ENCODE measurements around the gene CRB3.

CRB3 gene

DNA sequence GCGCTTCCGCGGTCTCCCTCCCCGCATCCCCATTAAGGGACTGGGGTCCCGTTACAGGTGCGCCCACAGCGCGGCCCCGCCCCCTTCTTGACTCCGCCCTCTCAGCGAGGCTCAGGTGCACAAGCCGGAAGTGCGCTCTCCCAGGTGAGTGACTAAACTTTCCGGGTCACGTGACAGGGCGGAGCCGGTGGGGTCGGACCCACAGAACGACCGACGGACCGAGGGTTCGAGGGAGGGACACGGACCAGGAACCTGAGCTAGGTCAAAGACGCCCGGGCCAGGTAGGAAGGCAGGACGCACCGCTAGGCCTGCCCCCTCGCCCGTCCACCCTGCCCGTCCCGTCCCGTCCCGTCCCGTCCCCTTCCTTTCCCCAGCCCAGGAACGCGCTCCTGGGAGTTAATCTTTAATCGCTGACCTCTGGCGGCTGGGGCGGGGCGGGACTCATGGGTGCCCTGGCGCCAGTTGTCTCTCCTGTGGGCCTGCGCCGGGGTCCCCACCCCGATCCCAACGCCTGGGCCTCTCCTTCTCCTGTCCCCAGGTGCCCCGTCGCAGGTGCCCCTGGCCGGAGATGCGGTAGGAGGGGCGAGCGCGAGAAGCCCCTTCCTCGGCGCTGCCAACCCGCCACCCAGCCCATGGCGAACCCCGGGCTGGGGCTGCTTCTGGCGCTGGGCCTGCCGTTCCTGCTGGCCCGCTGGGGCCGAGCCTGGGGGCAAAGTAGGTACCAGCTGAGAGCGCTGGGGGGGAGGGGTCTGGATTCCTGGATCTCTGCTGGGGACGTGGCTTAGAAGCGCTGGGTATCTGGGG lies at the start of gene CRB3:
CRB3 (plus strand) TSS at position 202 of the 804 bp plus-strand sequence; CDS start at position 633, 431 bp downstream.
- DNase-seq (ENCODE audit: low read depth, low spot score), result no peak
- Histone ChIP-seq H3K9me3 (ENCODE audit: insufficient read depth, low read length) (no peaks in the 10 kb centered on the region), H3K9ac (ENCODE audit: insufficient read length, low read depth) (peak within 1 kb of the TSS; percentile 66), H3K36me3 (ENCODE audit: insufficient read depth, insufficient read length, low read length) (no peaks in the 10 kb centered on the region), H3K4me3 (ENCODE audit: insufficient read length, low read depth) (peak within 1 kb of the TSS; percentile 70), H3K27me3 (ENCODE audit: insufficient read depth, insufficient read length) (peaks cover 42% of the 10 kb centered on the region), H3K4me1 (ENCODE audit: insufficient read depth, insufficient read length) (peaks cover 9% of the 10 kb centered on the region)
- TF ChIP-seq YY1 (IDR thresholded peaks at IDR 0.05; ENCODE audit: insufficient read depth, insufficient read length) (no peak), SUZ12 (IDR thresholded peaks at IDR 0.05; ENCODE audit: extremely low read depth, insufficient read depth, insufficient read length) (no peak), ZNF274 (IDR thresholded peaks at IDR 0.05; ENCODE audit: low read depth, low read length) (no peak)

DNA sequence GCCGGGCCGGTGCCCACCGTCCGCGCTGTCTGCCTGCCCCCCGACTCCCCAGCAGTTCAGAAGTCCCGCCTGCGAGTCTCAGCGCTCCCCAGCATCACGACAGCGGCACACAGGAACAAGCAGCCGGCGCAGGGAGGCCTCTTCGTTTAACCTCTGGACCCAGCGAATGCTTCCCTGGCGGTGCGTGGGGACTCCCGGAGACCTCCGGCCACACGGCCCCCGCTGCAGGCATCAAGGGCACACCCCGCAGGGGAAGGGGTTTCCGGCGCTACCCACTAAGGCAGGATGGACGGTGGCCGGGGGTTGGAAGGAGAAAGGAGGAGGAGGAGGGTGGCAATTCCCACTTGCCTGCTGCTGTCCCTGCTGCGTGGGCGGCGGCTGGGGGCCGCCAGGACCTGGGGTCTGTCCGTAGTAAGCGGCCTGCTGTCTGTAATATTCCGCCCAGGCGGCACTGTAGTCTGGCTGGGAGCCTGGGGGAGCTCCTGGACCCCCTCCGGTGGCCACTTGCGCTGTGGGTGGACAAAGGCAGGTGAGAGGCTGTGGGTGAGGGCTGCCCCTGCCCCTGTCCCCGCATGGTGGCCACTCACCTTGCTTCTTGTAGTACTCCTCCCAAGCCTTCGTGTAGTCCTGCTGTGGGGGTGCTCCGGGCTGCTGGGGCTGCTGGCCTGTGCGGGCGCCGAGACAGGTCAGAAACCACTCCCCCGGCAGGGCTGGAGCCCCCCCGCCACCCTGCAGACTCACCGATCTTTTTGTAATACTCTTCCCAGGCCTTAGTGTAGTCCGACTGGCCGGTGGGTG lies 49.1 kb upstream of the CRB3 start:
- H3K4me1 ChIP-seq (ENCODE audit: insufficient read depth, insufficient read length), result peaks cover 24% of the 10 kb centered on the region
- DNase-seq (ENCODE audit: low read depth, low spot score), result no peak
- no peaks in the 10 kb centered on the region for H3K9me3 ChIP-seq (ENCODE audit: insufficient read depth, low read length)
- TF ChIP-seq YY1 (IDR thresholded peaks at IDR 0.05; ENCODE audit: insufficient read depth, insufficient read length), result no peak
- TF ChIP-seq SUZ12 (IDR thresholded peaks at IDR 0.05; ENCODE audit: extremely low read depth, insufficient read depth, insufficient read length), result no peak
- TF ChIP-seq ZNF274 (IDR thresholded peaks at IDR 0.05; ENCODE audit: low read depth, low read length), result no peak
- no peak overlapping the region for H3K4me3 ChIP-seq (ENCODE audit: insufficient read length, low read depth)
- H3K9ac ChIP-seq (ENCODE audit: insufficient read length, low read depth), result no peak overlapping the region
- H3K27me3 ChIP-seq (ENCODE audit: insufficient read depth, insufficient read length), result no peaks in the 10 kb centered on the region
- peaks cover 80% of the 10 kb centered on the region for H3K36me3 ChIP-seq (ENCODE audit: insufficient read depth, insufficient read length, low read length)

- Histone ChIP-seq H3K9ac (ENCODE audit: insufficient read length, low read depth) (no peak overlapping the region), H3K36me3 (ENCODE audit: insufficient read depth, insufficient read length, low read length) (peaks cover 87% of the 10 kb centered on the region), H3K4me1 (ENCODE audit: insufficient read depth, insufficient read length) (peaks cover 29% of the 10 kb centered on the region), H3K27me3 (ENCODE audit: insufficient read depth, insufficient read length) (no peaks in the 10 kb centered on the region), H3K4me3 (ENCODE audit: insufficient read length, low read depth) (no peak overlapping the region), H3K9me3 (ENCODE audit: insufficient read depth, low read length) (no peaks in the 10 kb centered on the region)
- no peak for DNase-seq (ENCODE audit: low read depth, low spot score)
- TF ChIP-seq SUZ12 (IDR thresholded peaks at IDR 0.05; ENCODE audit: extremely low read depth, insufficient read depth, insufficient read length) (no peak), YY1 (IDR thresholded peaks at IDR 0.05; ENCODE audit: insufficient read depth, insufficient read length) (no peak), ZNF274 (IDR thresholded peaks at IDR 0.05; ENCODE audit: low read depth, low read length) (no peak)
Measured at GRCh38 chr19:6415591-6416190, 48.4 kb upstream of the CRB3 start.

DNA sequence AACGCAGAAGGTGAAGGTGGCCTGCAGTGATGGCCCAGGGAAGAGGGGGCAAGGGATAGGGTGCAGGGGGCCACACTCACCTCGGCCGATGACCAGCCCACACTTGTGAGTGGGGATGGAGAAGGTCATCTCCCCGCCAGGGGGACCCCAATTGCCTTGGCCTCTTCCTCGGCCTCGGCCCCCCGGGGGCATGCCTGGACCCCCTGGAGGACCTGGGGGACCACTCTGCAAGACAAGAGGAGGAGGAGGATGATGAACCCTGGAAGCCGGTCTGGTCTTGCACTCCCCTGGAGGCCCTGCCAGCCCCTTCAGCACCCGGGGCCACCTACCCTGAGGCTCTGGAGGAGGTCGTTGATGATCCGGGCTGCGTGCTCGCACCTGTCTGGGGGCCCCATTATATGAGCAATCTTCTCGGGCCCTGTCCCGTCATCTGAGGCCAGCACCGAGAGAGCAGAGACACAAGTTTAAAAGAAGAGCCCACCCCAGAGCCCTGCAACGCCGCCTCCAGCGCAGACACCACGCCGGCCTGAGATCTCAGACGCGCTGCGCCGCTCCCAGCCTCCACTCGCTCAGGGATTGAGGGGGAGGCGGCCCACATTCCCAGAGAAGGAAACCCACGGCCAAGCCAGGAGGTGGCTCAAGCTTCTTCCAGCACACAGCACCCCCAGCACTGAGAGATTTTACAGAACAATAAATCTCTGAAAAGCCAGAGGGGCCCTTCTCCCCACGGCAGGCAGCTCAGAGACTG lies 47.2 kb upstream of the CRB3 start:
- Histone ChIP-seq H3K9me3 (ENCODE audit: insufficient read depth, low read length) (no peaks in the 10 kb centered on the region), H3K4me3 (ENCODE audit: insufficient read length, low read depth) (no peak overlapping the region), H3K4me1 (ENCODE audit: insufficient read depth, insufficient read length) (peaks cover 28% of the 10 kb centered on the region), H3K36me3 (ENCODE audit: insufficient read depth, insufficient read length, low read length) (peaks cover 95% of the 10 kb centered on the region), H3K27me3 (ENCODE audit: insufficient read depth, insufficient read length) (no peaks in the 10 kb centered on the region), H3K9ac (ENCODE audit: insufficient read length, low read depth) (no peak overlapping the region)
- TF ChIP-seq SUZ12 (IDR thresholded peaks at IDR 0.05; ENCODE audit: extremely low read depth, insufficient read depth, insufficient read length), result no peak
- DNase-seq (ENCODE audit: low read depth, low spot score), result no peak

GRCh38 chr19:6417713-6418561 lies 46.1 kb upstream of the CRB3 start:
- no peak overlapping the region for H3K9ac ChIP-seq (ENCODE audit: insufficient read length, low read depth)
- TF ChIP-seq YY1 (IDR thresholded peaks at IDR 0.05; ENCODE audit: insufficient read depth, insufficient read length) (no peak), ZNF274 (IDR thresholded peaks at IDR 0.05; ENCODE audit: low read depth, low read length) (no peak), SUZ12 (IDR thresholded peaks at IDR 0.05; ENCODE audit: extremely low read depth, insufficient read depth, insufficient read length) (no peak)
- H3K4me3 ChIP-seq (ENCODE audit: insufficient read length, low read depth), result no peak overlapping the region
- H3K27me3 ChIP-seq (ENCODE audit: insufficient read depth, insufficient read length), result no peaks in the 10 kb centered on the region
- H3K36me3 ChIP-seq (ENCODE audit: insufficient read depth, insufficient read length, low read length), result peaks cover 96% of the 10 kb centered on the region
- no peaks in the 10 kb centered on the region for H3K9me3 ChIP-seq (ENCODE audit: insufficient read depth, low read length)
- DNase-seq (ENCODE audit: low read depth, low spot score), result no peak
- peaks cover 30% of the 10 kb centered on the region for H3K4me1 ChIP-seq (ENCODE audit: insufficient read depth, insufficient read length)

- Histone ChIP-seq H3K27me3 (ENCODE audit: insufficient read depth, insufficient read length) (no peaks in the 10 kb centered on the region), H3K4me3 (ENCODE audit: insufficient read length, low read depth) (no peak overlapping the region), H3K9ac (ENCODE audit: insufficient read length, low read depth) (no peak overlapping the region), H3K9me3 (ENCODE audit: insufficient read depth, low read length) (no peaks in the 10 kb centered on the region), H3K36me3 (ENCODE audit: insufficient read depth, insufficient read length, low read length) (peaks cover 96% of the 10 kb centered on the region), H3K4me1 (ENCODE audit: insufficient read depth, insufficient read length) (peaks cover 30% of the 10 kb centered on the region)
- no peak for DNase-seq (ENCODE audit: low read depth, low spot score)
- TF ChIP-seq YY1 (IDR thresholded peaks at IDR 0.05; ENCODE audit: insufficient read depth, insufficient read length) (no peak), SUZ12 (IDR thresholded peaks at IDR 0.05; ENCODE audit: extremely low read depth, insufficient read depth, insufficient read length) (no peak), ZNF274 (IDR thresholded peaks at IDR 0.05; ENCODE audit: low read depth, low read length) (no peak)
Measured at GRCh38 chr19:6418562-6418932, 45.5 kb upstream of the CRB3 start.
